GM12878 (cell line): ENCODE data around the gene CTIF. TPM values are rescaled to one million over a fixed set of nuclear protein-coding genes. Genes with fewer than 3 reads are reported as not detected.

ENCODE experiments used
- ATAC-seq: fragments of 200-7000 bp; cut with Tn5 transposase; 3 replicates; pipeline ENCODE4 v1.9.1; 2020; ENCODE audit warnings: mild to moderate bottlenecking, moderate library complexity
- BruUV-seq: library from RNA; stranded (reverse); fragments of 400-500 nt; replicated peaks from 2 replicates; lab custom pipeline; 2021; lab: Mats Ljungman, UMichigan
- CTCF ChIA-PET: fragments of 300-600 bp; sonication (Branson Sonifier 250); formaldehyde crosslinking; extraction: SDS; loops from one replicate; lab custom pipeline; 2021; ENCODE audit warnings: inconsistent platforms; lab: Yijun Ruan, JAX
- POLR2A ChIA-PET: fragments of 350-600 bp; formaldehyde crosslinking; extraction: SDS; loops from one replicate; lab custom pipeline; 2021; ENCODE audit warnings: inconsistent platforms; lab: Charles Lee
- RAD21 ChIA-PET: fragments of 300-600 bp; sonication (Branson Sonifier 250); formaldehyde crosslinking; loops from one replicate; lab custom pipeline; 2023; ENCODE audit warnings: antibody characterized with exemption; ENCODE audit not compliant: unreplicated experiment; lab: Charles Lee
- SMC1A ChIA-PET: fragments of 300-600 bp; sonication (Branson Sonifier 250); formaldehyde crosslinking; loops from one replicate; lab custom pipeline; 2023; ENCODE audit not compliant: unreplicated experiment, uncharacterized antibody; lab: Charles Lee
- DNase-seq: peaks from one replicate; pipeline ENCODE4 v3.0.0-alpha.2; 2011; ENCODE audit warnings: low read depth, low spot score
- FAIRE-seq: peaks from 3 replicates; lab custom pipeline; 2011; peaks lifted over from hg19 to GRCh38; lab: Jason Lieb, UNC
- H2AFZ ChIP-seq: 2 replicates; pipeline ENCODE4 v1.6.0; 2011; ENCODE audit warnings: low read depth, low read length, control low read depth; ENCODE audit not compliant: control insufficient read depth
- H3K27ac ChIP-seq: 2 replicates; pipeline ENCODE4 v1.5.1; 2011; ENCODE audit warnings: control low read depth; ENCODE audit not compliant: control insufficient read depth, insufficient read depth
- H3K27me3 ChIP-seq, 2 experiments: replicated peaks in 1 of 2; 2 replicates each; pipeline versions ENCODE4 v1.6.0 to v1.6.1; 2011; ENCODE audit warnings: low read length in 1 of 2; ENCODE audit not compliant: control insufficient read depth in 2 of 2, insufficient read depth in 2 of 2
- H3K36me3 ChIP-seq, 2 experiments: 2 replicates each; pipeline ENCODE4 v1.5.1; 2011; ENCODE audit warnings: low read length in 1 of 2; ENCODE audit not compliant: control insufficient read depth in 2 of 2, insufficient read depth in 2 of 2
- H3K4me1 ChIP-seq: 2 replicates; pipeline ENCODE4 v1.6.1; 2011; ENCODE audit warnings: mild to moderate bottlenecking, low read length, moderate library complexity, mixed read lengths; ENCODE audit not compliant: control insufficient read depth, insufficient read depth
- H3K4me2 ChIP-seq: 2 replicates; pipeline ENCODE4 v1.6.0; 2011; ENCODE audit warnings: control low read depth; ENCODE audit not compliant: control insufficient read depth, insufficient read depth
- H3K4me3 ChIP-seq: fragments of 200-600 bp; sonication (generic); 2 replicates; pipeline ENCODE4 v1.5.1; 2016
- H3K79me2 ChIP-seq: 2 replicates; pipeline ENCODE4 v1.6.0; 2011; ENCODE audit warnings: low read length; ENCODE audit not compliant: control insufficient read depth, insufficient read depth
- H3K9ac ChIP-seq: 2 replicates; pipeline ENCODE4 v1.8.0; 2011; ENCODE audit warnings: low read length, control low read depth, mixed read lengths; ENCODE audit not compliant: control insufficient read depth, insufficient read depth
- H3K9me3 ChIP-seq: replicated peaks from 3 replicates; pipeline ENCODE4 v1.5.1; 2011; ENCODE audit warnings: mild to moderate bottlenecking, low read length; ENCODE audit not compliant: control insufficient read depth, insufficient read depth
- H4K20me1 ChIP-seq: 2 replicates; pipeline ENCODE4 v1.6.0; 2011; ENCODE audit not compliant: control insufficient read depth, insufficient read depth
- ATF7 ChIP-seq: fragments of 450-650 bp; IDR thresholded peaks from 2 replicates; pipeline ENCODE4 v1.6.1; 2016; ENCODE audit warnings: low read depth, mild to moderate bottlenecking
- CBX3 ChIP-seq: fragments of 200-600 bp; sonication (generic); IDR thresholded peaks from 2 replicates; pipeline ENCODE4 v1.6.1; 2016; ENCODE audit warnings: low read depth, borderline replicate concordance
- CREB1 ChIP-seq: IDR thresholded peaks from 2 replicates; pipeline ENCODE4 v1.6.1; 2012; ENCODE audit warnings: low read depth, mild to moderate bottlenecking, inconsistent platforms
- EGR1 ChIP-seq, 2 experiments: IDR thresholded peaks; 1 replicate in 1 of 2; 2 replicates in 1 of 2; pipeline ENCODE4 v1.6.1; 2011 to 2012; ENCODE audit warnings: low read depth in 2 of 2, low read length in 2 of 2, borderline replicate concordance in 1 of 2, mild to moderate bottlenecking in 1 of 2, moderate library complexity in 1 of 2
- ETV6 ChIP-seq, 2 experiments: fragments of 450-650 bp in 1 of 2; IDR thresholded peaks in 1 of 2; conservative IDR thresholded peaks in 1 of 2; 2 replicates each; pipeline ENCODE4 v1.6.1; 2014; ENCODE audit warnings: antibody characterized with exemption in 1 of 2, borderline replicate concordance in 1 of 2, low read depth in 1 of 2, mild to moderate bottlenecking in 1 of 2, moderate library complexity in 1 of 2
- IRF4 ChIP-seq: IDR thresholded peaks from 2 replicates; pipeline ENCODE4 v1.6.1; 2011; ENCODE audit warnings: low read depth, low read length
- MYC ChIP-seq: IDR thresholded peaks from 2 replicates; pipeline ENCODE4 v1.6.1; 2011; ENCODE audit warnings: mild to moderate bottlenecking, low read length, moderate library complexity, inconsistent platforms; ENCODE audit not compliant: insufficient read depth, insufficient replicate concordance, insufficient read length, severe bottlenecking
- NBN ChIP-seq: fragments of 450-650 bp; IDR thresholded peaks from 2 replicates; pipeline ENCODE4 v1.6.1; 2016
- NR2C2 ChIP-seq: IDR thresholded peaks from 2 replicates; pipeline ENCODE4 v1.6.1; 2011; ENCODE audit warnings: borderline replicate concordance, low read depth; ENCODE audit not compliant: control insufficient read depth, insufficient read length
- PAX8 ChIP-seq: fragments of 450-650 bp; IDR thresholded peaks from 2 replicates; pipeline ENCODE4 v1.6.1; 2017; ENCODE audit warnings: mild to moderate bottlenecking, moderate library complexity
- PBX3 ChIP-seq: IDR thresholded peaks from 2 replicates; pipeline ENCODE4 v1.6.1; 2011; ENCODE audit warnings: mild to moderate bottlenecking, low read depth, low read length, moderate library complexity; ENCODE audit not compliant: insufficient replicate concordance
- RELA ChIP-seq: fragments of 450-650 bp; IDR thresholded peaks from 2 replicates; pipeline ENCODE4 v1.8.0; 2014; ENCODE audit warnings: borderline replicate concordance; ENCODE audit not compliant: partially characterized antibody
- RFX5 ChIP-seq: IDR thresholded peaks from 2 replicates; pipeline ENCODE4 v1.6.1; 2011; ENCODE audit warnings: low read depth, low read length, improper control_type of control experiment
- RUNX3 ChIP-seq: IDR thresholded peaks from 2 replicates; pipeline ENCODE4 v1.6.1; 2012; ENCODE audit warnings: low read length, inconsistent platforms
- SREBF1 ChIP-seq: IDR thresholded peaks from 2 replicates; pipeline ENCODE4 v1.6.1; 2012; ENCODE audit warnings: mild to moderate bottlenecking, low read length
- STAT3 ChIP-seq: IDR thresholded peaks from 2 replicates; pipeline ENCODE4 v1.6.1; 2011; ENCODE audit warnings: low read depth, low read length, improper control_type of control experiment
- TCF7 ChIP-seq: IDR thresholded peaks from 2 replicates; pipeline ENCODE4 v1.6.1; 2014; ENCODE audit warnings: antibody characterized with exemption, borderline replicate concordance
- WRNIP1 ChIP-seq: IDR thresholded peaks from 2 replicates; pipeline ENCODE4 v1.6.1; 2011; ENCODE audit warnings: low read depth, low read length, improper control_type of control experiment, borderline replicate concordance
- YBX1 ChIP-seq: fragments of 450-650 bp; IDR thresholded peaks from 2 replicates; pipeline ENCODE4 v1.6.1; 2016; ENCODE audit warnings: antibody characterized with exemption
- ZNF24 ChIP-seq: fragments of 450-650 bp; IDR thresholded peaks from 2 replicates; pipeline ENCODE4 v1.6.1; 2017; ENCODE audit warnings: antibody characterized with exemption, mild to moderate bottlenecking
- ZNF384 ChIP-seq: IDR thresholded peaks from 2 replicates; pipeline ENCODE4 v1.6.1; 2012; ENCODE audit warnings: low read depth, mild to moderate bottlenecking, low read length, improper control_type of control experiment, borderline replicate concordance
- WGBS: methylation state at CpG from one replicate; pipeline ENCODE4 v1.1.6; 2016; ENCODE audit warnings: low lambda C conversion rate; ENCODE audit not compliant: insufficient replicate concordance, insufficient coverage; ENCODE audit errors: missing lambda C conversion rate; 5-methylcytosine and 5-hydroxymethylcytosine counted together
- in situ Hi-C: fragments of 300-500 bp; cut with MboI; formaldehyde crosslinking; loops from 9 replicates; pipeline ENCODE4 v1.14.3; 2018; ENCODE audit warnings: mixed read lengths
- intact Hi-C: fragments of 100-400 bp; cut with micrococcal nuclease; formaldehyde crosslinking; loops from one replicate; pipeline ENCODE4 v1.14.2; 2022; ENCODE audit not compliant: unreplicated experiment
- polyA plus RNA-seq, 11 experiments: library from polyadenylated mRNA; depleted of rRNA in 4 of 11; unstranded in 6 of 11; stranded (reverse) in 5 of 11; fragments of >200 nt; fragmentation: Nextera tagmentation in 4 of 11; fragmentation: Illumina TruSeq in 1 of 11; extraction: Ambion mirVana in 4 of 11; extraction: Trizol in 1 of 11; gene quantifications; 1 replicate in 1 of 11; 2 replicates in 10 of 11; pipeline versions ENCODE4 v1.2.1 to v1.2.3, GENCODE V29; 2011 to 2016; ENCODE audit warnings: inconsistent platforms in 2 of 11, missing spikeins in 2 of 11, low read depth in 1 of 11
- total RNA-seq, 4 experiments: library from RNA; depleted of rRNA in 3 of 4; stranded (reverse); fragments of >200 nt in 3 of 4; fragmentation: Illumina TruSeq in 1 of 4; extraction: Trizol in 1 of 4; gene quantifications; 2 replicates each; pipeline versions ENCODE4 v1.2.1 to v1.2.3, GENCODE V29; 2013 to 2021
- TF ChIP-seq, protein P1 (sequence below): IDR thresholded peaks from 2 replicates; pipeline ENCODE4 v1.6.1; 2011; ENCODE audit warnings: low read depth, mild to moderate bottlenecking, low read length, moderate library complexity, borderline replicate concordance; ENCODE audit errors: extremely low read depth

Gene CTIF
- total and polyA plus RNA-seq, 10 of the 15 experiments (the other 5 are each of a cell fraction or from before 2014, with no cell fraction given) = 0.06 to 11.6 (median 2.5) TPM

- TF ChIP-seq CREB1 = no peak
- TF ChIP-seq ETV6 (conservative IDR thresholded peaks at IDR 0.05 in 1 of 2, IDR thresholded peaks at IDR 0.05 in 1 of 2; ENCODE audit: borderline replicate concordance in 1 of 2, low read depth in 1 of 2) = no peak
- no peak for TF ChIP-seq IRF4
Measured at GRCh38 chr18:48846423-48846932, 307.6 kb downstream of the CTIF start (continued).

DNA sequence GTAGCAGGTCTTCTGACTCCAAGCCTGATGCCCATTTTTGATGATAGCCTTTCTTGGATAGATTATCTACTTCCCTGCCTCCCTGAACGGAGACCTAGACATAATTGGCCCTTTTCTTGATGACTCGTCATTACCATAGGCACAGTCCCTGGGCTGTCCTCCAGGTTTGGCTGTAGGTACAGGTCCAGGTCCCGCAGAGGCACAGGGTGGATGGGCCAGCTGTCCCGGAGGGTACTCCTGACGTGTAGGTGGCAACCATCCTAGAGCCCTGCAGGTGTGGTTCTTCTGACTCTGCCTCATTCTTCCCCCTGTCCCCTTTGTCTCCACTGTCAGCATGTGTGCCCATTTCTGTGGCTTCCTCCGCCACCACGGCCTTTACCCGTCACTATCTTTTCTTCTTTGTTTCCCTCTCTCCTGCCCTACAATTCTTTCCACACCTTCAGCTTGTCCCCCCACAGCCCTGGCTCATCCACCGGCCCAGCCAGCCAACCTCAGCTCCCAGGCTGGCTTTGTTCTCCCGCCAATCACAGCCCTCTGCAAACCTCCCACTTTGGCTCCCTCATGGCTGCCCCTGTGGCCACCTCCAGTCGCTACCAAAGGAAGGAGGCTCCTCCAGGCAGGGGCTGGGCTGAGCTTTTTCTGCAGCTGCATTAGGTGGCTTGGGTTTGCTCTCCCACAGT, 309.1 kb downstream of the CTIF start:
- ChIA-PET RAD21 (interaction anchor here (1.4 kb wide), 1 partner anchor 69 kb away, joined by 3 read pairs; no protein-coding TSS in a partner anchor), SMC1A (interaction anchor here (1.3 kb wide), 1 partner anchor 69 kb away, joined by 3 read pairs; no protein-coding TSS in a partner anchor), POLR2A (interaction anchor here (0.6 kb wide), 1 partner anchor 135 kb away, joined by 4 read pairs; no protein-coding TSS in a partner anchor), CTCF (interaction anchor here (1.5 kb wide), 1 partner anchor 13 kb away, joined by 3 read pairs; no protein-coding TSS in a partner anchor)
- no peak overlapping the region for H3K27ac ChIP-seq
- H3K9me3 ChIP-seq = no peaks in the 10 kb centered on the region
- ATAC-seq (no peak), FAIRE-seq (no peak), DNase-seq (no peak)
- no peaks in the 10 kb centered on the region for H3K27me3 ChIP-seq
- H3K79me2 ChIP-seq = no peaks in the 10 kb centered on the region
- H4K20me1 ChIP-seq = no peaks in the 10 kb centered on the region
- BruUV-seq = no TSS peak
- H3K4me1 ChIP-seq = no peaks in the 10 kb centered on the region; the same call in none of the 2 replicates
- in situ Hi-C loops = no loop called here
- H2AFZ ChIP-seq = no peak overlapping the region
- intact Hi-C loops = no loop called here
- H3K36me3 ChIP-seq = no peaks in the 10 kb centered on the region
- H3K9ac ChIP-seq = no peak overlapping the region
- WGBS = 63% methylated on average over 11 of the region's 11 CpGs
- no peak overlapping the region for H3K4me3 ChIP-seq
- H3K4me2 ChIP-seq = no peak overlapping the region
- TF ChIP-seq STAT3 (no peak), PAX8 (no peak), RUNX3 (no peak), WRNIP1 (no peak), RELA (no peak), NR2C2 (no peak), ZNF384 (no peak), PBX3 (no peak), ATF7 (no peak), YBX1 (no peak), SREBF1 (no peak), EGR1 (IDR thresholded peaks at IDR 0.05; ENCODE audit: borderline replicate concordance in 1 of 2, low read depth in 2 of 2, low read length in 2 of 2) (no peak), ZNF24 (no peak), TCF7 (no peak), NBN (no peak), CBX3 (no peak), RFX5 (no peak), MYC (no peak)
- TF ChIP-seq, protein P1, sequence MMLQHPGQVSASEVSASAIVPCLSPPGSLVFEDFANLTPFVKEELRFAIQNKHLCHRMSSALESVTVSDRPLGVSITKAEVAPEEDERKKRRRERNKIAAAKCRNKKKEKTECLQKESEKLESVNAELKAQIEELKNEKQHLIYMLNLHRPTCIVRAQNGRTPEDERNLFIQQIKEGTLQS = no peak
